Coronary artery (tissue), 2 donors: ENCODE measurements around the gene AANAT.

Experiments used
- DNase-seq: peaks from one replicate; pipeline ENCODE4 v3.0.0-alpha.2; 2017; ENCODE audit warnings: low spot score
- H3K27ac ChIP-seq, 2 donors: fragments of 200-600 bp; sonication (generic); one replicate each; pipeline ENCODE4 v1.5.1; 2016 to 2019
- H3K4me3 ChIP-seq: fragments of 200-600 bp; sonication (generic); 2 replicates; pipeline ENCODE4 v1.5.1; 2016; ENCODE audit warnings: mild to moderate bottlenecking, moderate library complexity
- CTCF ChIP-seq: fragments of 200-600 bp; sonication (generic); IDR thresholded peaks from one replicate; pipeline ENCODE4 v1.5.1; 2019; ENCODE audit warnings: antibody characterized with exemption

AANAT gene

GRCh38 chr17:76427501-76428231 is 39.7 kb upstream of the AANAT start:
- H3K4me3 ChIP-seq, result no peak overlapping the region
- no peak for DNase-seq
- H3K27ac ChIP-seq, result no peak overlapping the region
- no peak for TF ChIP-seq CTCF

- no peak for TF ChIP-seq CTCF
- H3K4me3 ChIP-seq, result no peak overlapping the region
- DNase-seq, result no peak
- no peak overlapping the region for H3K27ac ChIP-seq
Observed at GRCh38 chr17:76428511-76428910, 38.9 kb upstream of the AANAT start.

GRCh38 chr17:76431509-76431908 is 35.9 kb upstream of the AANAT start:
- Histone ChIP-seq H3K27ac (no peak overlapping the region), H3K4me3 (no peak overlapping the region)
- DNase-seq, result no peak
- no peak for TF ChIP-seq CTCF

- no peak for DNase-seq
- no peak for TF ChIP-seq CTCF
- Histone ChIP-seq H3K4me3 (no peak overlapping the region), H3K27ac (no peak overlapping the region)
Observed at GRCh38 chr17:76432004-76432403, 35.4 kb upstream of the AANAT start.

- no peak for DNase-seq
- no peak overlapping the region for H3K4me3 ChIP-seq
- H3K27ac ChIP-seq, result no peak overlapping the region
- no peak for TF ChIP-seq CTCF
Observed at GRCh38 chr17:76432712-76433336, 34.6 kb upstream of the AANAT start.

- H3K27ac ChIP-seq, result no peak overlapping the region
- no peak for TF ChIP-seq CTCF
- DNase-seq, result no peak
- no peak overlapping the region for H3K4me3 ChIP-seq
Observed at GRCh38 chr17:76433693-76434092, 33.7 kb upstream of the AANAT start.

- H3K27ac ChIP-seq, result no peak overlapping the region
- H3K4me3 ChIP-seq, result no peak overlapping the region
- no peak for TF ChIP-seq CTCF
- no peak for DNase-seq
Observed at GRCh38 chr17:76434870-76435269, 32.5 kb upstream of the AANAT start.
